HepG2 (cell line): Measurements from ENCODE around the gene ATG13. TPM values are rescaled to one million over a fixed set of nuclear protein-coding genes. Genes with fewer than 3 reads are reported as not detected.
A peak's percentile ranks its signal among the peaks of the same experiment; 100 is the strongest.

Source experiments
- CREB1 ChIP-seq, 2 experiments: fragments of 450-650 bp in 1 of 2; IDR thresholded peaks; 2 replicates each; pipeline ENCODE4 v1.6.1; 2016 to 2017; ENCODE audit warnings: control low read depth in 1 of 2, mild to moderate bottlenecking in 1 of 2, missing compliant biosample characterization in 1 of 2, missing genetic modification characterization in 1 of 2
- EP300 ChIP-seq, 3 experiments: sonication (generic) in 1 of 3; formaldehyde crosslinking in 1 of 3; IDR thresholded peaks; 2 replicates each; pipeline versions ENCODE4 v1.5.1 to v1.6.1; 2011 to 2020; ENCODE audit warnings: low read depth in 2 of 3, low read length in 2 of 3, borderline replicate concordance in 1 of 3, improper control_type of control experiment in 1 of 3, mild to moderate bottlenecking in 1 of 3, missing genetic modification reagents in 1 of 3, moderate library complexity in 1 of 3
- ETS1 ChIP-seq: sonication (generic); formaldehyde crosslinking; IDR thresholded peaks from 2 replicates; pipeline ENCODE4 v1.4.0; 2020; ENCODE audit warnings: missing genetic modification reagents
- GABPA ChIP-seq, 2 experiments: IDR thresholded peaks; 2 replicates each; pipeline ENCODE4 v1.6.1; 2011 to 2016; ENCODE audit warnings: low read depth in 2 of 2, low read length in 1 of 2, missing biosample characterization in 1 of 2, missing genetic modification characterization in 1 of 2
- MTA1 ChIP-seq: sonication (generic); formaldehyde crosslinking; IDR thresholded peaks from 2 replicates; pipeline ENCODE4 v1.4.0; 2020; ENCODE audit warnings: missing genetic modification reagents, mild to moderate bottlenecking, borderline replicate concordance
- NCOA2 ChIP-seq: sonication (generic); formaldehyde crosslinking; IDR thresholded peaks from 2 replicates; pipeline ENCODE4 v1.8.0; 2022; ENCODE audit warnings: inconsistent platforms
- PITX1 ChIP-seq: sonication (generic); formaldehyde crosslinking; IDR thresholded peaks from 2 replicates; pipeline ENCODE4 v1.5.1; 2020; ENCODE audit warnings: mild to moderate bottlenecking, missing genetic modification reagents
- SNAPC4 ChIP-seq: sonication (generic); formaldehyde crosslinking; IDR thresholded peaks from 2 replicates; pipeline ENCODE4 v1.4.0; 2020; ENCODE audit warnings: mild to moderate bottlenecking, missing genetic modification reagents
- ZKSCAN1 ChIP-seq: fragments of 150-350 bp; IDR thresholded peaks from 2 replicates; pipeline ENCODE4 v1.6.1; 2014; ENCODE audit warnings: low read length
- ZNF646 ChIP-seq: sonication (generic); formaldehyde crosslinking; IDR thresholded peaks from 2 replicates; pipeline ENCODE4 v1.9.0; 2021; ENCODE audit warnings: mild to moderate bottlenecking, missing genetic modification reagents
- ZNF674 ChIP-seq: sonication (generic); formaldehyde crosslinking; IDR thresholded peaks from 2 replicates; pipeline ENCODE4 v1.5.0; 2020; ENCODE audit warnings: low read depth, mild to moderate bottlenecking, missing genetic modification reagents
- polyA plus RNA-seq, 8 experiments: library from polyadenylated mRNA; depleted of rRNA in 3 of 8; stranded (reverse) in 7 of 8; unstranded in 1 of 8; fragments of >200 nt; fragmentation: Illumina TruSeq in 4 of 8; extraction: Trizol in 4 of 8; gene quantifications; 2 replicates each; pipeline versions ENCODE4 v1.2.1 to v1.2.3, GENCODE V29; 2011 to 2016; ENCODE audit warnings: low read depth in 4 of 8, missing spikeins in 1 of 8, mixed read lengths in 1 of 8; ENCODE audit not compliant: insufficient read depth in 1 of 8
- total RNA-seq, 5 experiments: library from RNA; depleted of rRNA; stranded (reverse); fragments of >200 nt; fragmentation: Illumina TruSeq; extraction: Trizol; gene quantifications; 2 replicates each; pipeline ENCODE4 v1.2.3, GENCODE V29; 2016; ENCODE audit warnings: low read depth in 1 of 5

Gene ATG13
- total and polyA plus RNA-seq, 2 of the 13 experiments (the other 11 are each of a cell fraction or from before 2014, with no cell fraction given), result 55.0 to 77.3 TPM

DNA sequence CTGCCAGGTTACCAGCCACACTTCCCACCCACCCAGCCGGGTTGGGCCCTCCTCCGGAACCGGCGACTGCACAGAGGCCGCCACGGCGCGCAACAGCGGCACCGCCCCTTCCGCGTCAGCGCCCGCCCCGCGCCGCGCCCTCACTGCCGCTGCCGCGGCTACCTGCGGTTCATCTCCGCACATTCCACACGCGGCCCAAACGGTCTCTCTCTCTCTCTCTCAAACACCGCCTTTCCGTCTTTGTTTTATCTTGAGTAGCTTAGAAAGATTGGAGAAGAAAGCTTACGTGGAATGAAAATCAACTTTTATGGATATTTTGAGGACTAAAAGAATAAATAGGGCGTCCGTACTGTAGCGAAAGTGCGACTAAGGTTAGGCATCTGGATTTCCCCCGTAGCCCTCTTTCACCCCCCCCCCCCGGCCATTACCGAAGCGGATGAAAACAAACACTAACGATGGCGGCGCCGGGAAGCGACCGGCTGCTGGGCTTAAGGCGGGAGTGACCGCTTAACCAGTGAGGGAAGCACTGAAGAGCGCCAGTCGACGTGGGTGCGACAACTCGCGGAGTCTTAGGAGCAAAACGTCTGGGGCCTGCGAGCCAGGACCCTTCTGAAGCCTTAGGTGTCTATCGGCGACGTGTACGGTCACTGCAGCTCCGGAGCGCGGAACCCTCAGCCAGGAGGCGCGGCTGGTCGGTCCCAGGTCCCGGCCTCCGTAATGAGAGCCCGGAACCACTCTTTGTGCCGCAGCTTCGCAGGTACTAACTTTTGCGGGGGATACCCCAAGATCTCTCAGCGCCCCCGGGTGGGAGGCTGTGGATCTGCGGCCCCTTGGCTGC lies at the start of gene ATG13, which contains the start of gene HARBI1 (continued):
- TF ChIP-seq ZNF646 (no peak), ZNF674 (CRISPR knock-in tag) (no peak), EP300 (IDR thresholded peaks at IDR 0.05; ENCODE audit: low read depth in 2 of 2, low read length in 2 of 2) (peak in 1 of 2 experiments; percentile 45; a peak in 1 of 4 replicates), EP300 (CRISPR knock-in tag; IDR thresholded peaks at IDR 0.05; ENCODE audit: borderline replicate concordance) (no peak), PITX1 (CRISPR knock-in tag) (0 out of 2 replicates have a peak, but pooled peaks have one; percentile 41), NCOA2 (CRISPR knock-in tag) (no peak), ETS1 (CRISPR knock-in tag) (no peak), CREB1 (IDR thresholded peaks at IDR 0.05) (peak; percentile 55), CREB1 (CRISPR knock-in tag; IDR thresholded peaks at IDR 0.05) (peak; percentile 60), ZKSCAN1 (peak; percentile 5; the same call in 1 of the 2 replicates), GABPA (IDR thresholded peaks at IDR 0.05; ENCODE audit: low read depth, low read length) (peak; percentile 79), GABPA (CRISPR knock-in tag; IDR thresholded peaks at IDR 0.05; ENCODE audit: low read depth) (peak; percentile 74), MTA1 (CRISPR knock-in tag) (peak; percentile 8; the same call in 1 of the 2 replicates), SNAPC4 (CRISPR knock-in tag) (no peak)
